Large intestine (tissue), 3 donors: ENCODE results near the gene PTS. TPM values are rescaled to one million over a fixed set of nuclear protein-coding genes. Genes with fewer than 3 reads are reported as not detected.

Experiments
- DNase-seq, 2 donors: peaks; one replicate each; pipeline versions ENCODE4 v3.0.0 to v3.0.0-alpha.2; 2013
- H3K27ac ChIP-seq: one replicate; pipeline ENCODE4 v1.5.1; 2013; ENCODE audit warnings: low read length
- H3K27me3 ChIP-seq: 2 replicates; pipeline ENCODE4 v1.6.1; 2013; ENCODE audit warnings: low read length; ENCODE audit not compliant: control insufficient read depth, insufficient read depth
- H3K36me3 ChIP-seq: 2 replicates; pipeline ENCODE4 v1.6.1; 2013; ENCODE audit warnings: low read length; ENCODE audit not compliant: control insufficient read depth, insufficient read depth
- H3K4me1 ChIP-seq: one replicate; pipeline ENCODE4 v1.6.1; 2013; ENCODE audit warnings: low read length; ENCODE audit not compliant: control insufficient read depth, insufficient read depth
- H3K4me3 ChIP-seq: one replicate; pipeline ENCODE4 v1.5.1; 2013; ENCODE audit warnings: low read length
- H3K9me3 ChIP-seq: one replicate; pipeline ENCODE4 v1.6.1; 2013; ENCODE audit warnings: mild to moderate bottlenecking, low read depth, low read length, moderate library complexity; ENCODE audit not compliant: control insufficient read depth
- WGBS: methylation state at CpG from one replicate; pipeline ENCODE4 v1.1.5; 2013; ENCODE audit warnings: low lambda C conversion rate; ENCODE audit not compliant: insufficient coverage; 5-methylcytosine and 5-hydroxymethylcytosine counted together
- polyA plus RNA-seq: library from polyadenylated mRNA; unstranded; fragments of 120-200 nt; gene quantifications from one replicate; pipeline ENCODE4 v1.2.1, GENCODE V29; 2013

Gene PTS
- polyA plus RNA-seq, 1 donor: 38.7 TPM

DNA sequence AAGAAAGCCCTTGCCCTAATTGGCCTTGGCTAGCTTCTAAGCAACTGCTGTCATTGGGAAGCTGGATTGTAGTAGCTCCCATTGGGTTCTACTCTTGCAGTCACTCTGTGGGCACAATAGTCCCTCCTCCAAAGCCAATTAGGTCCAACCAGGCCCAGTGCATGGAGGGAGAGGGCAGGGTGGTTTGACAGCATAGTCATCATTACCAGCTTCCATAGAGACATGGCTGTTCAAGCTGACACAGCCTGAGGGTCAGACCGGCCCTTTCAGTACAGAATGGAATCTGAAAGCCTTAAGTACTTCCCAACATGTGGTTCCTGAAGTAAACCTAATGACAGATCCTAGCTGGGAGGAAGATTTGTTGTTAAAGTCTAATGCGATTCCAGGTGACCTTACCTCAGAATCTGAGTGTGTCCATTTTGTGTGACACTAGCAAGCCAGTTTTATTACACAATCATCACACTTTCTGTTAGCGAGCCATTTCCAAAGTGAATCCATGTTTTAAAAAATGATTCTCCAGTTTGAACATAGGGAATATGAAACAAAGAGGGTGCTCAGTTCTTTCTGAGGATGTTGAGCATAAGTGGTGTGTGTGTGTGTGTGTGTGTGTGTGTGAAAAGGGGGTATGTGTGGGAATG, 27.5 kb downstream of the PTS start:
- Histone ChIP-seq H3K4me3 (no peak overlapping the region), H3K27ac (no peak overlapping the region), H3K36me3 (no peaks in the 10 kb centered on the region), H3K9me3 (no peaks in the 10 kb centered on the region), H3K27me3 (no peaks in the 10 kb centered on the region), H3K4me1 (peaks cover 10% of the 10 kb centered on the region)
- DNase-seq: no peak
- WGBS: no CpG with 5 or more reads among the region's 3 CpGs

DNA sequence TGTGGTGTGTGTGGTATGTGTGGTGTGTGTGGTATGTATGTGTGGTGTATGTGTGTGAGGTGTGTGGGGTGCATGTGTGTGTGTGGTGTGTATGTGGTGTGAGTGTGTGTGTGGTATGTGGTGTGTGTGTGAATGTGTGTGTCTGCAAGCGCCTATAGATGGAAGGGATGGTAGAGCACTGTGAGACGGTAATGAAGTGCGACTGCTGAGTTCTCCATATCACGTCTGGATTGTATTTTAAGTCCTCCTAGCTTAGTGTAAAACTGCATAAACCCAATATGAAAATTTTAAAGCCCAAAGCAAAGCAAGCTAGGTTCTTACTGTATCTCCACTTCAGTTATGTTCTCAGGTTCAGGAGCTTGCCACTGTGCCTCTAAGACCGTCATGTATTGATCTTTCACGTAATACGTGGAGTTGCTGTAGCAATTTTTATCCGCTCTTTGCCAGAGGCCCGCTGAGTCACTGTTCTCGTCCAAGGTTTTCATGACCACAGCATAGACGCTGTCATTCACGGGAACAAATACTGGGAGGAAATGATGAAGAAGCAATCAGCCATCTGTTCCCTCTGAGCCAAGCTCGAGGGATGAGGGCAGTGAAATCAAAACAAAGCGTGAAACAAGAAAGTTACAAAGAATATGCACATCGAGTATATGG, 29.0 kb downstream of the PTS start:
- Histone ChIP-seq H3K4me3 (no peak overlapping the region), H3K27me3 (no peaks in the 10 kb centered on the region), H3K4me1 (peaks cover 10% of the 10 kb centered on the region), H3K27ac (no peak overlapping the region), H3K36me3 (no peaks in the 10 kb centered on the region), H3K9me3 (no peaks in the 10 kb centered on the region)
- DNase-seq: peak in 1 of 2 donors; percentile 15
- 77% methylated on average over 4 of the region's 15 CpGs for WGBS

- Histone ChIP-seq H3K27me3 (no peaks in the 10 kb centered on the region), H3K4me1 (peaks cover 10% of the 10 kb centered on the region), H3K4me3 (no peak within 1 kb of the TSS), H3K27ac (no peak within 1 kb of the TSS), H3K36me3 (no peaks in the 10 kb centered on the region), H3K9me3 (no peaks in the 10 kb centered on the region)
- DNase-seq: no peak
- WGBS: no CpG with 5 or more reads among the region's 2 CpGs
Observed at GRCh38 chr11:112260490-112260889, 34.3 kb downstream of the PTS start, which contains the start of gene PLET1. TSS of gene PLET1 (minus strand) at chr11:112260860. CDS start at chr11:112260589, 271 bp downstream.

DNA sequence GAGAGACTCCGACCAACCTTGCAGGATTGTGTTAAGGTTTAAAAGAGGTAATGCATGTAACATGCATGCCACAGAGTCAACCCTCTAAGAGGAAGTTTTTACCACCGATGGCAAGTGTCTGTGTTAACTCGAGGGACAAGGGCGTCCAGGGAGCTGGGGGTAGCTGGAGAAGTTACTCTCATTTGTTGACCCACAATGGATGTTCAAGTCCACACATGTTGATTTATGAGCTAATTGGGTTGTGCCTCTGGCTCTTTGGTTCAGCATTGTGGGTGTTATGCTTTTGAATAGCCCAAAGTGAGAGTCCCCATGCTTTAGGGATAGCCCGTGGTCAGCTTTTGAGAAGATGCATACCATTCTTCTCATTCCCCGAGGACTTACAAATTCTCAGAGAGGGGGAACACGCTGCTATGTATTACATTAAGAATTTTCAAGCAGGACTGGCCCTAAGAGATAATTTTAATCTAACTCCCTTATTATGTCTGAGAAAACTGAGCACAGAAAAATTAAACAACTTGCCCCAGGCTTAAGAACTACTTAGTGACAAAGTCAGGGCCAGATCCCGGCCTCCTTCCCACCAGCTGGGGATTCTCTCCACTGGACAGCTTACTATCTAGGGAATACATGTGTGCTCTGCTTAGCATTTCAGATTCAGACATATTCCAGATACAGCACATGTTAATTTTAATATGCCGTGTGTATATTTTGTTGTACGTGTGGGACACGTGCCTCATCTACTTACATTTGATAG, 39.6 kb downstream of the PTS start:
- Histone ChIP-seq H3K4me1 (no peaks in the 10 kb centered on the region), H3K4me3 (no peak overlapping the region), H3K36me3 (no peaks in the 10 kb centered on the region), H3K27me3 (no peaks in the 10 kb centered on the region), H3K9me3 (no peaks in the 10 kb centered on the region), H3K27ac (no peak overlapping the region)
- DNase-seq: no peak
- 50% methylated on average over 1 of the region's 11 CpGs for WGBS

- DNase-seq: no peak
- no peak overlapping the region for H3K27ac ChIP-seq
- H3K36me3 ChIP-seq: no peaks in the 10 kb centered on the region
- H3K27me3 ChIP-seq: no peaks in the 10 kb centered on the region
- H3K4me3 ChIP-seq: no peak overlapping the region
- H3K4me1 ChIP-seq: no peaks in the 10 kb centered on the region
- WGBS: no CpG with 5 or more reads among the region's 3 CpGs
- H3K9me3 ChIP-seq: no peaks in the 10 kb centered on the region
Observed at GRCh38 chr11:112266410-112266778, 40.2 kb downstream of the PTS start.

DNA sequence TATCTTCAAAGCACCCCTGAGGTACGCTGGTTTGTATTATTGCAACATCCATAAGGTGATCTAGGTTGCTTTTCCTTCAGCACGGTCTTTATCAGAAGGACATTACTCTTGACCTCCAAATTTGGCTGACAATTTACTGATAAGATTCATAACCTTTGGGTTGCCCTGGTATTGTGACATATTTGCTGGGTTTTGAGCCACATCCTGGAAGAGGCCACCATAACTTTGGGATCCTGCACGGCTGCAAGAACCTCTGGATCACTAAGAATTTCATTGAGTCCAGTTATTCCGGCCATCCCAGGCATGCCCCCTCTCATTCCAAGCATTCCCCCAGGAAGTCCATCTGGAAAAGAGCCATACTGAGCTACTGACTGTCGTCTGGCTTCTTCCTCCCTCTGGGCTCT, 41.0 kb downstream of the PTS start:
- Histone ChIP-seq H3K27ac (no peak overlapping the region), H3K4me1 (no peaks in the 10 kb centered on the region), H3K27me3 (no peaks in the 10 kb centered on the region), H3K36me3 (no peaks in the 10 kb centered on the region), H3K9me3 (no peaks in the 10 kb centered on the region), H3K4me3 (no peak overlapping the region)
- no peak for DNase-seq
- WGBS: 65% methylated on average over 2 of the region's 5 CpGs

GRCh38 chr11:112268406-112268805, 42.2 kb downstream of the PTS start:
- Histone ChIP-seq H3K36me3 (no peaks in the 10 kb centered on the region), H3K4me3 (no peak overlapping the region), H3K4me1 (no peaks in the 10 kb centered on the region), H3K27ac (no peak overlapping the region), H3K27me3 (no peaks in the 10 kb centered on the region), H3K9me3 (no peaks in the 10 kb centered on the region)
- no peak for DNase-seq
- 100% methylated on average over 1 of the region's 5 CpGs for WGBS

DNA sequence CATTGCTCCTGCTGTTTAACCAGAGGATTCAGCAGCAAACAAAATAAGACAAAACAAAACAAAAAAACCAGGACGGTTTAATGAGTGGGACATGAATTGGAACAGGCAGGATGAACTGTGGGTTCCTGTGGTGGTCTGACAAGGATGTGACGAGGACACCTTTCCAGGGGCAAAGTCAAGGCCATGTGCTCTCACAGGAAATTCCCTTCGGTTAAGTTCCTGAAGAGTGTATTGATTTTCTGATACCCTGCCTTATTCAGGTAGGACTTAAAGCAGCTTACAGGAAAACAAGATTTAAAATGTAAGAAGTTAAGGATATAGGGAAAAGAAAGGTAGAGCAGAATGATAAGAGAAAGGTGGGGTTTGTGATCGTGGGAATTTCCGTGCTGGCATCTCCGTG, 42.9 kb downstream of the PTS start:
- WGBS: 32% methylated on average over 4 of the region's 6 CpGs
- Histone ChIP-seq H3K4me1 (no peaks in the 10 kb centered on the region), H3K36me3 (no peaks in the 10 kb centered on the region), H3K27ac (no peak overlapping the region), H3K4me3 (no peak overlapping the region), H3K9me3 (no peaks in the 10 kb centered on the region), H3K27me3 (no peaks in the 10 kb centered on the region)
- no peak for DNase-seq

DNA sequence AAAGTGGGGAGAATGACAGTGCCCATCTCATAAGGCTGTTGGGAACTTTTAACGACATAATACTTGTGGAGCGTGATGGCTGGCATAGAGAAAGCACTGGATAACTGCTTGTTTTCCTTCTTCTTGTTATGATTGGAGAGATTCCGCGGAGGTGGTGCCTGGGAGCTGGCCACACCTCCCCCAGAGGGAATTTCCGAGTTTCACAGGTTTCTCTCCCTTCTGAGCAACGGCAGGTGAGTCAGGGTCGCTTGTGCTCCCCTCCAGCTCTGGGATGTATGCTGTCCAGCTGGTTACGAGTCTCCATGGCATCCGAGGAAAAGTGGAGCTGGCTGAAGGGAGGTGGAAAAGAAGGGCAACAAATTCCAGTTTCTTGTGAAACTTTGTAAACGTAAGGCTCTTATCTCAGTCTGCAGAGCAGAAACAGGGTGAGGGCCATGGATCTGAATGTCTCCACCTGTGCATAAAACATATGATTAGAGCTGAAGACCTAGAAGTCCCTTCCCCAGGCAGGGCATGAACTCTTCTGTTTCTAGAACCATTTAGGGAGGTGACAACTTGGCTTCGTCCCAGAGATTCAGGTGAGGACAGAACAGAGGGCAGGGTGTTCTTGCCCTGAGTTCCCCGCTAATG, 44.4 kb downstream of the PTS start:
- Histone ChIP-seq H3K27me3 (no peaks in the 10 kb centered on the region), H3K36me3 (no peaks in the 10 kb centered on the region), H3K9me3 (no peaks in the 10 kb centered on the region), H3K27ac (no peak overlapping the region), H3K4me3 (peak overlapping the region; percentile 21), H3K4me1 (no peaks in the 10 kb centered on the region)
- DNase-seq: peak in 1 of 2 donors; percentile 26
- no CpG with 5 or more reads among the region's 12 CpGs for WGBS

DNA sequence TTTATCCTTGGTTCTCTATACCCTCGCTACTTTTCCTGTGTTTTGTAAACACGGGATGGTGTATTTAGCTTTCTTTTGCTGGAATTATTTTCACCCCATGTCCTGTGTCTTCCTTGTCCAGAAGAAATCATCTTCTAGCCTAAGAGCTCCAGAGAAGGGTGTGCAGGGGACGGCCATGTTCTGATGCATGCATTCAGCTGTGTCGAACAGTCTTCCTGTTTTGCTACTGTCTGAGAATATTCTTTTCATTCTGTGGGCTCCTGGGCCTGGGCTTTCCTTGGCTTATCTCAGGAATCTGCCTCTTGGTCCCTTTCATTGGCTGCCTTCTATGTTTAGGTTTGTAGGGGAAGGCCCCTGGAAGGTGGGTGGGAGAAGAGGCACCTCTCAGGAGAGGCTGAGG, 45.0 kb downstream of the PTS start:
- Histone ChIP-seq H3K4me3 (no peak overlapping the region), H3K36me3 (no peaks in the 10 kb centered on the region), H3K27me3 (no peaks in the 10 kb centered on the region), H3K27ac (no peak overlapping the region), H3K9me3 (no peaks in the 10 kb centered on the region), H3K4me1 (no peaks in the 10 kb centered on the region)
- WGBS: 93% methylated on average over 2 of the region's 4 CpGs
- DNase-seq: no peak
